NCI-H1694 (cell line): ENCODE measurements around the gene TCF4.
"Not testable (repeated sequence)": the region's sequence is repeated elsewhere in the genome, so short reads cannot be mapped to it uniquely, and the experiment has no call there.

Experiments
- DNase-seq: peaks from one replicate; lab custom pipeline; 2025; lab: John Stamatoyannopoulos, UW

Gene TCF4

GRCh38 chr18:55475916-55476315, 112.1 kb downstream of the TCF4 start:
- no peak for DNase-seq

GRCh38 chr18:55475467-55475866, 112.5 kb downstream of the TCF4 start:
- DNase-seq = no peak

DNA sequence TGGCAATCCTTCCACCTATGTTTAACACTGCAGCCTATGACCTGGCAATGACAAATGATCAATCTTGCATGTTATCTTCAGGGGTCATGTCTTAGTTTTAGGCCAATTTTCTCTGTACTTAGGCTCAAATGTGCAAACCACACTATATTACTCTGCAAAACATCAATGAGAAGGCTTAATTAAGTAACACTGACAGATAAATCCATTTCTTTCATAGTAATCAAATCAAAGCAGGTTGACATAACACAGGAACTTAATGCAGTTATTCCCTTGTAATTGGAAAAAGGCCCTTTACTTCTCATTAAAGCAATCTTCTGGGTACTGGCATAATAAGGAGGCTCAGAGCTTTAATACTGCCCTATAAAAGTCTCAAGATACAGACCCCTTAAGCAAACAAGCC, 114.4 kb downstream of the TCF4 start:
- DNase-seq = no peak

DNA sequence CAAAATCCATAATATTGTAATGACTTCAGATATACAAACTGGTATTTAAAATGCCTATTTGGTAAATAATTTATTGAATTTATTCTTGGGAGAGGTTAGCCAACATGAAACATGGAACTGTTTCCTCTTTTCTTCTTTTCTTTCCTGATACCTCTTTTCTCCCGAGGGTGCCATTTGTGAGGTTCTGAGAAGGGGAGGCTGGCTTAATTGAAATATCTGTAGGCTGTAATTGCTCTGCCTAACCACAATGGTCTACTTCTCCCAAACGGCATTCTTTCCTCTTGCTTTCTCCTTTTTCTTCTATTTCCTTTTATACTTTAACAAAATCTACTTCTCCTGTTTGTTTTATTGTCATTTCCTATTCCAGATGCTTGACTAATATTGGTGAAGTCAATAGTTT, 114.9 kb downstream of the TCF4 start:
- DNase-seq = no peak

DNA sequence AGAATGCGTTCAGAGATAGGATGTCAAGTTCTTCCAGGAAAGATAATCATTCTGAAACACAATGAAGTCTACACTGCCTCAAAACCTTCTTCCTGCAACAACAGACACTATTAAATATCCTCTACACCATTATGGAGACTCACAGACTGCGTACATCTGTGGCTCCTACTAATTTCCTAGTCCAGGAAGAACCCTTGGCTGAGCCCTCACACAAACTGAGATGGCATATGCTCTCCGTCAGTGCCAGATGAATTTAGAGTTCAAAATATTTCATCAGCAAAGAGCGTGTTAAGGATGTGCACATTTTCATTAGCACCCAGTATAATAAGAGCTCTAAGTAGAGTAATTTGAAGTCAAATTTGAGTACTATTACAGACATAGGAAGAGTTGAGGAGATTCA, 117.2 kb downstream of the TCF4 start:
- DNase-seq = peak; percentile 34

- not testable (repeated sequence) for DNase-seq
Observed at GRCh38 chr18:55469134-55469533, 118.9 kb downstream of the TCF4 start.

DNA sequence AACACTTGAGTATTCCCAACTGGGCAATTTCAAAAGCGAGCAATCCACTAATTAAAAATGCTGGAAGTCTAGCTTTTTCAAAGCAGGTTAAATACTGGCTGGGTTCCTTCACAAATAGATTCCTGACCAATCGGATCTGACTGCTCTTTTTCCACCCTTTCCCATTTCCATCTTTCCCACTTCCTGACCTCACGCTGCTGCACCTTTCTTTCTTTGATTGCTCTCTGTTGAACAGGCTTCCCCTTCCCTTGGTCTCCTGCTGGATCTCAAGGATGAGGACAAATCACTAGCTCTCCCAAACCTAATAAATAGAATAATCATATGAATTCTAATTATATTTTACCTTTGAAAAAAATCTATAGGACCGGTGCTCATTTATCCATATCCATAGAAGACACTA, 121.2 kb downstream of the TCF4 start:
- DNase-seq = no peak

GRCh38 chr18:55465313-55465712, 122.7 kb downstream of the TCF4 start:
- no peak for DNase-seq

DNA sequence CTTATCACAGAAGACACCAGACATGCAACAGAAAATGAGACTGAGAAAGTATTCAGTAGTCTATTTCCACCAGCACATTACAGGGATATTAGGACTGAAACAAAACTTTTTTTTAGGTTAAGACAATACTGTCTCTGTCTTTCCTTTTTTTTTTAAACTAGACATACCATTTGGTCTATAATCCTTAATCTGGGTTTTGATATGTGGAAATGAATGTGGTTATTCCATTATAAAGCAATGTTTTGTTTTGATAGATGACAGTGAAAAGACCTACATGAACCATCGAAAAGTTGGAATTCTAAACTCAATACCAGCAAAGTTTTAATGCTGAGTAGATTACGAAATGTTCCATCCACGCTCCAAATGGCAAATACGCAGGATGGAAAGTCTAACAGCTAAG, 123.4 kb downstream of the TCF4 start:
- DNase-seq = no peak

GRCh38 chr18:55462652-55463051, 125.3 kb downstream of the TCF4 start:
- DNase-seq = no peak

DNA sequence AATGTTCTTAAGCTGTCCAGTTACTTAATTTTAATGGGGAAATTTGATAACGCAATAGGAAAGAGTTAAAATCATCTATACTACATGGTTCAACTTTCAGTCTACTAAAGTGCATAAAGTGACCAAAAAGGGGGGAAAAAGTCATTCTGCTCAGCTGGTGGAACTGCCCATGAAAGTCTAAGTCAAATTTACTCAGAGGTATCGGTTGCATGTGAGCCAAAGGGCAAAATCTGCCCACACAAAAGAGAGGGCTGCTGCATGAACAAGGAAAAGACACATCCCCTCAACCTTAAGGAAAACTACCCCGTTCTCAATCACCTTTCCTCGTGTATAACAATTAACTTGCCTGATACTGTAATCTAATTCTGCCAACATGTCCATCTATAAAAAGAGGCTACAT, 126.1 kb downstream of the TCF4 start:
- DNase-seq = no peak

- no peak for DNase-seq
Observed at GRCh38 chr18:55458456-55459203, 129.4 kb downstream of the TCF4 start.

DNA sequence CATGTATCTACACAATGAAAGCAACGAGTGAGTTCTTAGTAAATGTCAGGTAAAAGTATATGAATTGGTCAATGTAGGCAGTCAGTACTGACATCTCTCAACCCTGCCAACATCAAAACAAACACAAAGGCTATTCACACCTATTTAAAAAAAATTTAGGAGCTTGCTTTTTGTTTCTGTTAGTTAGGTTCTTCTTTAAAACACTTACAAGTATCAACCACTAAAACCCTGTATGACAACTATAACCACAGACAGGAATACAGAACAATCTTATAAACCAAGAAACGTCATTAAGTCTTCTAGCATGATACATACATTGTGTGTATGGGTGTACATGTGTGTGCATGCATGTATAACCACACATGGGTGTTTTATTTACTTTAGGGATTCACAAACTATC, 131.0 kb downstream of the TCF4 start:
- no peak for DNase-seq

DNA sequence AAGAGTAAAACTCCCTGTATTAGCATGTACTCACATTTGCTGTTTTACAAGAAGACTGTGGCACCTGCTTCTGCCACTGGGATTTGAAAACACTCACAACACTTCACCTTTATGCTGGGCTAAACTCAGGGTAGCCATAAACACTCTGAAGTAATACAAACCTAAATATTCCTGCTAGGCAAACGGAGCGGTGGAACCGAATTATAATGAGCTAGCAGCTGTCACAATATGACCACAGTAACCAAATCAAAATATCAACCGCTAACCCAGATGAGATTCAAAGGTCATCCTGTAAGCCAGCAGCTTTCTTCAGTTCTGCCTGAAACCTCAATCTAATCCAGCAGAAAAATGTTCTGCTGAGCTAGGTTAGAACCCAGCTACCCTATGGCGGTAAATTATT, 132.1 kb downstream of the TCF4 start:
- no peak for DNase-seq

DNA sequence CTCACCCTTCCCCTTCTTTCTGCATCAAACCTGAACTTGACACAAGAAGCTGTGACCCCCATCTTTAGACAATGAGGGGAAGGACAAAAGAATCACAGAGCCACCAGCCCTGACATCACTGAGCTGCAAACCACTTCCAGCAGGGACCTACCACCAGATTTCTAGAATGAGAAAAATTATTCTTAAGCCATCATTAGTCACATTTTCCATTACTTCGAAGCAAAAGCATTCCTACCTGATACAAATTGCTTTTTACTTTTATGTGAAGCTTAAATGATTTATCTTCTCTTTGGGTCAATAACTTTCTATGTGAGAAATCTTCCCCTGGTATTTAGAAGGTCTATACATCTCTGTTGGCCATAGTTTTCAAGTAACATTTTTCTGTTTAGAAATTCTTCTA, 134.8 kb downstream of the TCF4 start:
- DNase-seq = no peak

- no peak for DNase-seq
Observed at GRCh38 chr18:55452123-55452611, 135.8 kb downstream of the TCF4 start.

GRCh38 chr18:55449412-55450140, 138.4 kb downstream of the TCF4 start:
- DNase-seq = no peak

GRCh38 chr18:55448420-55448819, 139.6 kb downstream of the TCF4 start:
- no peak for DNase-seq

DNA sequence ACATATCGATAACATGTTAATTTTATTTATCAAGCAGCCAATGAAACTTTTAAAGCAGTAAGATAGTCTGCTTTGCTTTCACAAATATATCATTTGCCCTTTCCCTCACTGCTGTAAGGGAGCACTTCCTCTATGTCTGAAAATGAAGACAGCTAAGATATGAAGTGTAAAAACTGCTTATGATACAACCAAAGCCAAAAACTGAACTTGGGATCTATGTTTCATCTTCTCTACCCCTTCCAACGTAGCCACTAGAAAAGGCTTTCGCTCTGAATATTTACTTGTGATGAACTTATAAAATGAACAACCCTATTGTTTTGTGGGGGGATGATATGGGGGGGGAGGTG, 140.3 kb downstream of the TCF4 start:
- DNase-seq = no peak

- no peak for DNase-seq
Observed at GRCh38 chr18:55446996-55447671, 140.9 kb downstream of the TCF4 start.

- no peak for DNase-seq
Observed at GRCh38 chr18:55444536-55444935, 143.5 kb downstream of the TCF4 start.

GRCh38 chr18:55443776-55444175, 144.2 kb downstream of the TCF4 start:
- no peak for DNase-seq

DNA sequence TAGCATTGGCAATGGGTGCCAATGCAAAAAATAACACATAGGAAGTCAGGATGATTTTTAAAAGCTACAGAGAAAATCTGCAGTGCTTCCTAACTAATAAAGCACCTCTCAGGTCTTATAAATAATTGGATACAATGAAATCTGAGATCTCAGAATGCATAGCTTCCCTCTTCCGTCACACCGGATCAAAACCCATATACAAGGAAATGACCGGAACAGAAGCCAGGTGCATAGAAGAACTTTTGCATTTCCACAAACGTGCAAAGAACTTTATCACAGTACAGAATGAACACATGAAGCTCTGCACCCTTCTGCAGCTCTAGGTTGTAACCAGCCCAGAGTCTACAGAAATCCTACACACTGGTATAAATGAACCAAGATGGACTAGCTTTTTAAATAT, 145.4 kb downstream of the TCF4 start:
- no peak for DNase-seq
